Measurements from ENCODE around the gene MRPL2. TPM values are rescaled to one million over a fixed set of nuclear protein-coding genes. Genes with fewer than 3 reads are reported as not detected.

MRPL2 gene
- polyA plus RNA-seq: 25.6 to 36.0 TPM (median 27.4 TPM) in 3 replicates
- polyA plus RNA-seq (2011; ENCODE audit: low read depth): 21.2 TPM
- 13.2 and 21.0 TPM in 2 replicates for polyA plus RNA-seq (2011; cell fraction: cytosol; rRNA removed)
- polyA plus RNA-seq (2011; cell fraction: nucleus; rRNA removed): 24.3 and 33.7 TPM in 2 replicates
- 52.2 and 59.4 TPM in 2 replicates for polyA plus RNA-seq (2012; ENCODE audit: low replicate concordance)
- polyA minus RNA-seq: 12.1 to 26.4 TPM (median 12.9 TPM) in 3 replicates
- polyA minus RNA-seq (2011; cell fraction: cytosol; rRNA and poly(A)+ RNA removed): 37.8 TPM
- 6.5 and 8.2 TPM in 2 replicates for polyA minus RNA-seq (2011; cell fraction: nucleus; rRNA and poly(A)+ RNA removed)

GRCh38 chr6:43059168-43060033 lies at the start of gene MRPL2, which contains the start of gene KLC4:
Gene MRPL2, minus strand, starts transcription at chr6:43059434. Its CDS starts 53 bp downstream, at chr6:43059381.
Gene KLC4, plus strand, starts transcription at chr6:43059631. Its CDS starts 1,705 bp downstream, at chr6:43061336.
- Histone ChIP-seq H3K36me3 (ENCODE audit: control insufficient read depth in 2 of 2, extremely low read depth in 1 of 2, insufficient read depth in 2 of 2, low read length in 2 of 2) (peaks cover 6 to 18% of the 10 kb centered on the region in 2 experiments), H3K4me1 (ENCODE audit: control insufficient read depth, extremely low read depth, insufficient read depth, low read length) (peaks cover 12% of the 10 kb centered on the region), H3K79me2 (ENCODE audit: control insufficient read depth, insufficient read depth, low read length) (peaks cover 16% of the 10 kb centered on the region), H3K4me3 (ENCODE audit: control insufficient read depth in 2 of 3, extremely low read depth in 1 of 3, insufficient read depth in 2 of 3, low read depth in 1 of 3, low read length in 3 of 3) (peak within 1 kb of the TSS; percentile 56 to 100 (median 99)), H2AFZ (ENCODE audit: control insufficient read depth, low read length) (peak within 1 kb of the TSS; percentile 99), H3K27ac (ENCODE audit: control insufficient read depth, insufficient read depth, low read length) (peak within 1 kb of the TSS; percentile 99), H3K27me3 (ENCODE audit: control insufficient read depth, extremely low read depth, insufficient read depth, low read length) (no peaks in the 10 kb centered on the region), H3K9ac (ENCODE audit: control insufficient read depth, extremely low read depth, insufficient read depth, low read length) (peak within 1 kb of the TSS; percentile 98), H3K9me3 (ENCODE audit: control insufficient read depth, low read depth, low read length) (no peaks in the 10 kb centered on the region), H3K9me1 (ENCODE audit: control insufficient read depth, extremely low read depth, insufficient read depth, low read length) (no peaks in the 10 kb centered on the region), H3K4me2 (ENCODE audit: control insufficient read depth, extremely low read depth, insufficient read depth, low read depth, low read length) (peak within 1 kb of the TSS; percentile 90), H4K20me1 (ENCODE audit: control insufficient read depth, extremely low read depth, insufficient read depth, low read length) (no peaks in the 10 kb centered on the region)
- DNase-seq (ENCODE audit: low read depth, low spot score) (peak; percentile 89), FAIRE-seq (peak; percentile 58)
- no peak for TF ChIP-seq CTCF (optimal IDR thresholded peaks at IDR 0.05 in 1 of 3, IDR thresholded peaks at IDR 0.05 in 1 of 3, conservative IDR thresholded peaks at IDR 0.05 in 1 of 3; ENCODE audit: extremely low read depth in 1 of 3, insufficient read depth in 2 of 3, low read length in 3 of 3)
- TF ChIP-seq EZH2 (IDR thresholded peaks at IDR 0.05; ENCODE audit: low read length): no peak
- dilution Hi-C loops (cut with MboI; ENCODE audit: extremely low pct_ligation_motif_present, low sequenced_read_pairs): no loop called here

- H3K27ac ChIP-seq (ENCODE audit: control insufficient read depth, insufficient read depth, low read length): no peak overlapping the region
- H3K36me3 ChIP-seq (ENCODE audit: control insufficient read depth in 2 of 2, extremely low read depth in 1 of 2, insufficient read depth in 2 of 2, low read length in 2 of 2): peaks cover 0 to 3% of the 10 kb centered on the region in 2 experiments
- H3K27me3 ChIP-seq (ENCODE audit: control insufficient read depth, extremely low read depth, insufficient read depth, low read length): no peaks in the 10 kb centered on the region
- H3K4me2 ChIP-seq (ENCODE audit: control insufficient read depth, extremely low read depth, insufficient read depth, low read depth, low read length): no peak overlapping the region
- H4K20me1 ChIP-seq (ENCODE audit: control insufficient read depth, extremely low read depth, insufficient read depth, low read length): no peaks in the 10 kb centered on the region
- FAIRE-seq (no peak), DNase-seq (ENCODE audit: low read depth, low spot score) (no peak)
- peaks cover 65% of the 10 kb centered on the region for H3K79me2 ChIP-seq (ENCODE audit: control insufficient read depth, insufficient read depth, low read length)
- dilution Hi-C loops (cut with MboI; ENCODE audit: extremely low pct_ligation_motif_present, low sequenced_read_pairs): no loop called here
- H3K9me1 ChIP-seq (ENCODE audit: control insufficient read depth, extremely low read depth, insufficient read depth, low read length): no peaks in the 10 kb centered on the region
- H3K4me3 ChIP-seq (ENCODE audit: control insufficient read depth in 2 of 3, extremely low read depth in 1 of 3, insufficient read depth in 2 of 3, low read depth in 1 of 3, low read length in 3 of 3): no peak overlapping the region
- H3K4me1 ChIP-seq (ENCODE audit: control insufficient read depth, extremely low read depth, insufficient read depth, low read length): peaks cover 14% of the 10 kb centered on the region
- TF ChIP-seq CTCF (optimal IDR thresholded peaks at IDR 0.05 in 1 of 3, IDR thresholded peaks at IDR 0.05 in 1 of 3, conservative IDR thresholded peaks at IDR 0.05 in 1 of 3; ENCODE audit: extremely low read depth in 1 of 3, insufficient read depth in 2 of 3, low read length in 3 of 3) (no peak), EZH2 (IDR thresholded peaks at IDR 0.05; ENCODE audit: low read length) (no peak)
- H2AFZ ChIP-seq (ENCODE audit: control insufficient read depth, low read length): no peak overlapping the region
- no peaks in the 10 kb centered on the region for H3K9me3 ChIP-seq (ENCODE audit: control insufficient read depth, low read depth, low read length)
- no peak overlapping the region for H3K9ac ChIP-seq (ENCODE audit: control insufficient read depth, extremely low read depth, insufficient read depth, low read length)
These were observed 48.3 kb upstream of the MRPL2 start for GRCh38 chr6:43107344-43108062.
